HG02981 (cell line): ENCODE results near the gene PPP4R2.

ENCODE experiments used
- ATAC-seq: cut with Tn5 transposase; IDR thresholded peaks from one replicate; pipeline ENCODE4 v1.9.1; 2021; ENCODE audit warnings: mild to moderate bottlenecking, moderate library complexity; ENCODE audit not compliant: unreplicated experiment

PPP4R2 gene

DNA sequence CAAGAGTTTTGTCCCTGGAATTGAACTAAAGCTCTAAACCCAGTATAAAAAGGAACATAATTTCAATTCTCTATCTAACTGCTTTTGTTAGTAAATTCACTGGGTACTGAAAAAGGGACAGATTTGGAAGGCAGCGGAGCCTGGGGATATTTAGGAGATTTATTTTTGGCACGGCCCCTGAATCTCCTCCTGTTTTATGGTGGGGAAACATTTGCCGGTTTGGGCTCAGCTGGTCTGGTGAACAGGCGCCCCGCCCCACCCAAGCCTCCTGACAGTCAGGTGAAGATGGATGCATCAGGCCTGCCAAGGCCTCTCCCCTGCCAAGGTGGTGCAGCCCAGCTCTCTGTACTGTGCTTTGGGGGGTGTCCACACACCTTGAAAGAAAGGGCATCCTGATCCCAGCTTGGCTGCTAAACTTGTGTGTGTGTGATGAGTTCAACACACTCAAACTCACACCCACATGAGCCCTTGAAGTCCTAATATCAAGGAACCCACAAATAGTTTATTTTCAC, 111.1 kb downstream of the PPP4R2 start:
- no peak for ATAC-seq

DNA sequence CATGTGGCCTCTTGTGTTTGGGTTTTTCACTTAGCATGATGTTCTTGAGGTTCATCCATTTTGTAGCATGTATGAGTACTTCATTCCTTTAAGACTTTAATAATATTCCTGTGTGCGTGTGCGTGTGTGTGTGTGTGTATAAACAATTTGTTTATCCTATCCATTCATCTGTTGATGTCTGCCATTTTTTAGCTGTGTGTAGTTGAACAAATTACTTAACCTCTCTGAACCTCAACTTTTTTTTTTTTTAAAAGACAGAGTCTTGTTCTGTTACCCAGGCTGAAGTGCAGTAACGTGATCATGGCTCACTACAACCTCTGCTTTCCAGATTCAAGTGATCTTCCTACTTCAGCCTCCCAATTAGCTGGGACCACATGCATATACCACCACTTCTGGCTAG, 112.1 kb downstream of the PPP4R2 start:
- ATAC-seq, result no peak

DNA sequence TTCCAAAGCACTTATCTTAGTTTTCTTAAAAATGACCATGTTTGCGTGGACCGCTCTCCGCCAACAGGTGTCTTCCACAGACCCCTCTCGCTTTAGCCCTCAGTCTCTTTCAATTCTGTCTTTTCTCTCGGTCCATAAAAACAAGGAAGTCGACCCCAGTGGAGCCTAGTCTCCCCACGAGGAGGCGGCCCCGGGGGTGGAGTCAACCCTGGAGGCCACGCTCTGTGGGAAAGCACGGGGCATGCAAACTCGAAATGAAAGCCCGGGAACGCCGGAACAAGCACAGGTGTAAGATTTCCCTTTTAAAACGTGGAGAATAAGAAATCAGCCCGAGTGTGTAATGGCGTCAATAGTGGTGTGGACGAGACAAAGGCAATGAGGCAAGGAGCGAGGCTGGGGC, 113.9 kb downstream of the PPP4R2 start:
- ATAC-seq, result no peak

DNA sequence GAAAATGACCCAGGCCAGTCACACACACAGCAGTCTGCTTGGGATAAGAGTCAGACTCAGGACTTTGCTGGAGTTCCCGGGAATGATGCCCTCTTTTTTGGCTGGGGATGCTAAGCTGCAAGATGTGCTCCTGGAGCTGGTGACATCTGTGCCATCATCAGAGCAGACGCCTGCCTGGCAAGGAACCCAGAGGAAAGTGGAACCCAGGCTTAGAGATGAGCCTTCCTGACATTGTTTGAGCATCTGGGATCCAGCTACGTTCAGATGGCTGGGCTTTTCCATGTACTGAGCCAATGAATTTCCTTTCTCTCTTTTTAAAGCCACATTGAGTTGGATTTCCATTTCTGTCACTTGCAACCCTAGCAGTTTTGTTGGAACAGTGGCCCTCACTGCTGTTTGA, 118.1 kb downstream of the PPP4R2 start:
- ATAC-seq, result no peak

DNA sequence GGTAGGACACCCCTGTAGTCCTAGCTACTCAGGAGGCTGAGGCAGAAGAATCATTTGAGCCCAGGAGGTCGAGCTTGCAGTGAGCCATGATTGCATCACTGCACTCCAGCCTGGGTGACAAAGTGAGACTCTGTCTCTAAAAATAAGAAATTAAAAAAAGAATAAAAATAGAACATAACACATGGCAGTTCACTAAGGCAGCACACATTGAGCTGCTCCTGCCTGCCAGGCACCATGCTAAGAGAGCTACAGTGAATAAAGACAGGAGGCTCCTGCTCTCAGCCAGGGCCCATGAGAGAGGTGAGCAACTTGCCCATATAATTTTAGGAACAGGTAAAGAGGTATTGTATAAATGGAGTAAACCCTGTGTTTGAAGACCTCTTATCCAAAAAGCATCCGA, 119.2 kb downstream of the PPP4R2 start:
- ATAC-seq, result no peak
